Measurements from ENCODE around the gene FBXO48. TPM values are rescaled to one million over a fixed set of nuclear protein-coding genes. Genes with fewer than 3 reads are reported as not detected.

FBXO48 gene
- total RNA-seq, 4 donors from 2014 or later = 0.24 to 1.3 (median 0.80) TPM

DNA sequence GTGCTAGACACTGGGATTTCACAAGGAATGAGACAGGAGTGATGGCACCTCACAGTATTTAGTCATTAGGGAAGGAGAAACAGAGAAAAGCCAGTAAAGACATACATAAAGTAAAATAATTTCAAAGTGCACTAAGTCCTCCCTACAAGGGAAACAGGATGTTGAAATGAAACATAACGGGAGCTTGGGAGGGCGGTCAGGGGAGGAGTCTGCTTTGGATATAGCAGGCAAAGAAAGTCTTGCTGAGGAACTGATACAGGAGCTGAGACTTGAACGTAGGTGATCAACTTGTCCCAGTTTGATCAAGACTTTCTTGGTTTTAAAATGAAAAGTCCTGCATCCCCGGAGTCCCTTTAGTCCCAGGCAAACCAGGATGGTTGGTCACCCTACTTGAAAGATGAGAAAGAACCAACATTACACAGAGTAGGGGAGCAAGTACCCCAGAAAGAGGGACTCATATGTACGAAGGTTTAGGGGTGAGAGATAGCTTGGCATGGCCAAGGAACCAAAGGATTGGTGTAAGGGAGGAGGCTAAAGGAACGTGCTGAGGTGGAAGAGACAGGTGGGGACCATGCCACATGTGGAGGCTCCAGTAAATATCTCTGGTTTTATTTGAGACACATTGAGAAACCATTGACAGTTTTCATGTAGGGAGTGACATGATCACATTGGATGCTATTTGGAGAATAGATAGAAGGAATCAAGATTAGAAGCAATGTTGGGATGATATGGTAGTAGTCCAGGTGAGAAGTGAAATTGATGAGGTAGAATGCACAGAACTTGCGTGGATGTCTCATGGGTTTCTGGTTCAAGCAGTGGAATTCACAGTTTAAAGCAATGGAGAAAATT is 28.4 kb downstream of the FBXO48 start:
- DNase-seq (ENCODE audit: low spot score) (no peak), ATAC-seq (ENCODE audit: low FRiP score) (no peak)
- TF ChIP-seq, protein P1, sequence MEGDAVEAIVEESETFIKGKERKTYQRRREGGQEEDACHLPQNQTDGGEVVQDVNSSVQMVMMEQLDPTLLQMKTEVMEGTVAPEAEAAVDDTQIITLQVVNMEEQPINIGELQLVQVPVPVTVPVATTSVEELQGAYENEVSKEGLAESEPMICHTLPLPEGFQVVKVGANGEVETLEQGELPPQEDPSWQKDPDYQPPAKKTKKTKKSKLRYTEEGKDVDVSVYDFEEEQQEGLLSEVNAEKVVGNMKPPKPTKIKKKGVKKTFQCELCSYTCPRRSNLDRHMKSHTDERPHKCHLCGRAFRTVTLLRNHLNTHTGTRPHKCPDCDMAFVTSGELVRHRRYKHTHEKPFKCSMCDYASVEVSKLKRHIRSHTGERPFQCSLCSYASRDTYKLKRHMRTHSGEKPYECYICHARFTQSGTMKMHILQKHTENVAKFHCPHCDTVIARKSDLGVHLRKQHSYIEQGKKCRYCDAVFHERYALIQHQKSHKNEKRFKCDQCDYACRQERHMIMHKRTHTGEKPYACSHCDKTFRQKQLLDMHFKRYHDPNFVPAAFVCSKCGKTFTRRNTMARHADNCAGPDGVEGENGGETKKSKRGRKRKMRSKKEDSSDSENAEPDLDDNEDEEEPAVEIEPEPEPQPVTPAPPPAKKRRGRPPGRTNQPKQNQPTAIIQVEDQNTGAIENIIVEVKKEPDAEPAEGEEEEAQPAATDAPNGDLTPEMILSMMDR (IDR thresholded peaks at IDR 0.05) = no peak

DNA sequence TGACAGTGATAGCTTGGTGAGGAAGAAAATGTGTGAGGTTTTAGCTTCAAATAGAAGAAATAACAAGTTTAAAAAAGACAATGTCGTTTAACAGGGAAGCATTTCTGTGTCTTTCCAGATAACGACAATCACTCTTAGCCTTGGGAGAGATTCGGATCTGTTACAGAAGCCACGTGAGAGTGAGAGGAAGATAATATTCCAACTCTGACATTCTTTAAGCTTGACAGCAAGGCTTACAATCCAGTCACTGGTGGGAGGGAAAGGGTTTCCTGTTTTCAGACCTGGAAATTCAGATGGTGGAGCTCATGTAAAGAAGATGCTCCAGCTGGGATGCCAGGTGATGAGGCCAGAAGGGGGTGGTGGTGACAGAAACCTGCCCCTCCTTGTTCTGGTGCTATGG is 30.8 kb downstream of the FBXO48 start:
- ATAC-seq (ENCODE audit: low FRiP score) (no peak), DNase-seq (ENCODE audit: low spot score) (no peak)
- TF ChIP-seq, protein P1 (IDR thresholded peaks at IDR 0.05) = no peak

DNA sequence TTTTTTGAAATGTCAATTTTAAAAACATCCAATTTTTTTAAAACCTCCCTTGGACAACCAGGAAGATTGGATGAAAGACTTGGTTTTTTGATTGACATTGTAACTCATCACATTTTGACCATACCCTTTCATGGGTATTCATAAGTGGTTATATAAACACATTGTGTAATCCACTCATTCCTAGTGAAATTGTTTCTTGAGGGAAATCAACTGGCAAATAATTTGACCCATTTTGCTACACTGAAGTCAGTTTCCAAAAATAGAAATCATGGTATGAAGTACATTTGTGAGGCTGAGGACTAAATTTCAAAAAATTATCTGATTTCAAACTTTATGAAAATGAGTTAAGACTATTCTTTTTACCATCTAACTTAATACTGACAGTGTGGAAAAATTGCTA is 31.5 kb downstream of the FBXO48 start:
- TF ChIP-seq, protein P1 (IDR thresholded peaks at IDR 0.05) = no peak
- DNase-seq (ENCODE audit: low spot score) (no peak), ATAC-seq (ENCODE audit: low FRiP score) (no peak)

DNA sequence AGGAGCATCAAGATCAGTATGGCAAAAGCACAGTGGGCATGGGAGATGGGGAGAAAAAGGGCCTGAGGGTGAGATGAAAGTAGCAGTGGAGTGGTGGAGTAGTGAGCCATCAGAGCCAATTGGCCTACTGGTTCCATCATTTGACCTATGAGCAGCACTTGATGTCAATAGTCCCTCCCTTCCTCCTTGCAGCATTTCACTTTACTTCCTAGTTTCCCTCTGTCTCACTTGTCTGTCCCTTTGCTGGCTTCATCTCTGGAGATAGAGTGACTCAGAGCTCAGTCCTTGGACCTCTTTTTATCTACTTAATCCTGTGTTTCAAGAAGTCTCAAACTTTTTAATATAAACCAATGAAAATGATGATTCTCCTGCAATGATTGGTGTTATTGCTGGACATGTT is 32.1 kb downstream of the FBXO48 start:
- no peak for ATAC-seq (ENCODE audit: low FRiP score)
- TF ChIP-seq, protein P1 (IDR thresholded peaks at IDR 0.05) = no peak
- no peak for DNase-seq (ENCODE audit: low spot score)

DNA sequence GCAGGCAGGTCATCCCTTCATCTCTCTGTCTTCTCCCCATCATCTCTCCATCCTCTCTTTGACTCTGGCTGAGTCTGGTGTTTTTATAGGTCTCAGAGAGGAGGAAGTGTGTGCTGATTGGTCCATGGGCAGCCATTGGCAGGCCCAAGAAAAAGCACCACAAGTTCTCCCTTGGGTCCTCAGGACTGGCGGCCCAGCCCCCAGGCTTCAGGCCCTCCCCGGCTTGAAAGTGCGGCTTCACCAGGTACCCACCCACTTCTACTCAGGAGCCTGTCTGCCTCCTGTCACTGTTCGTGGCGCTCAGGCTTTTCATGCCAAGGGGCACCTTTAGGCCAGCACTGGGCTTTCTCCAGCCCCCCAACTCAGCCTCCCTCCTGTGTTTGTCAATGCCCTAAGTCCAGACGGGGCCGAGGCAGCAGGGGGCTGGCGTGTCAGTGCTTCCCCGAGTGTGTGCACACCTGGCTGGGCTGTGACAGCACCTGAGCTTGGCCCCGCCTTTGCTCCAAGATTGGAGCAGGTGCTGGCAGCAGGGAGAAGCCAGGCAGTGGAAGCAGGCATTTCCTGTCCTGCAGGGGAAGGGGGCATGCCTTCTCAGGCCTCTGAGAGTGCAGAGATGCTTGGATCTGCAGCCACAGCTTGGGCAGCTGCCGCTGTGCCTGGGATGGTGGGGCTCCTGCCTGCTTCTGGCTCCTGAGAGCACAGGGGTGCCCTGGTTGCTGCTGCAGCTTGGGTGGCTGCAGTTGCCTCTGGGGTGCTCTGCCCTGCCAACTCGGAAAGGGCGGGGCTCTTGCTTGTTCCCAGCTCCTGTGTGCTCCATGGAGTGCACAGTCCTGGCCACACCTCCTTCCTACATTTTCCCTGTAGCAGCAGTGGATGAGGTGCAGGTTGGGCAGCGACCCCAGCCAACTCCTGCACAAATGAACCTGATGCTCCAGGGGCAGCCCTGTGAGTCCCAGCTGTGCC is 34.1 kb downstream of the FBXO48 start:
- DNase-seq (ENCODE audit: low spot score) = no peak
- ATAC-seq (ENCODE audit: low FRiP score) = no peak

DNA sequence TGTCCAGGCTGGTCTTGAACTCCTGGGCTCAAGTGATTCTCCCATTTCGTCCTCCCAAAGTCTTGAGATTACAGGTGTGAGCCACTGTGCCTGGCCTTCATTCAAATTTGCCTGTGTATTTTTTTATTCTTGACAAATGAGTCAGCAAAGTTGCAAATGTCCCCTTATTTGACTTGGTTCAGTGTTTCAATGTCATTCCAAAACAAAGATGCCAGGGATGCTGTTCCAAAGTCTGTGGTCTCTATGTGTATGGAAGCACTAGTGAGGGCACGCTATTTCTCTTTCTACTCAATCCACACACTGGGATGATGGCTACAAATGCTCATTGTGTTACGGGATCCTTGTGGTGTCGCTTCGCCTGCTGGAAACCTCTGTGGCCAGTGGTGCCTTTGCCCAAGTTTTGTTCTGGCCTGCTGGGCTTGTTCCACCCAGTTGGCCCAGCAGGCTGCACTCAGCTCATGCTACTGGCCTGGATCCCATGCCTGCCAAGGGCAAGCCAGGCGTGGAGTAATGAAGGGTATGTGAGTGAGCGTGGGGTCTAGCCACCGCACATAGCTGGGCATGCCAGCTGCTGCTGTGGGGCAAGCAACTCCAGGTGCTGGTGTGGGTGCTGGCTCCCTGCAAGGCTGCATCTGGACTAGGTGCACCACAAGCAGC is 35.6 kb downstream of the FBXO48 start:
- no peak for DNase-seq (ENCODE audit: low spot score)
- no peak for ATAC-seq (ENCODE audit: low FRiP score)
- TF ChIP-seq, protein P1 (IDR thresholded peaks at IDR 0.05) = no peak

More for the DNA sequence above, 34.1 kb downstream of the FBXO48 start:
- TF ChIP-seq, protein P1 (IDR thresholded peaks at IDR 0.05) = no peak

All from omental fat pad (tissue), 4 donors.